PC-9 (cell line): ENCODE measurements around the gene SIX2. TPM values are rescaled to one million over a fixed set of nuclear protein-coding genes. Genes with fewer than 3 reads are reported as not detected.
A peak's percentile ranks its signal among the peaks of the same experiment; 100 is the strongest.

ENCODE experiments used
- BruUV-seq: library from RNA; stranded (reverse); fragments of 400-500 nt; replicated peaks from 2 replicates; lab custom pipeline; 2021; lab: Mats Ljungman, UMichigan
- CTCF ChIA-PET: fragments of 300-600 bp; sonication (Branson Sonifier 250); formaldehyde crosslinking; loops from one replicate; lab custom pipeline; 2022; ENCODE audit warnings: antibody characterized with exemption; lab: Charles Lee
- POLR2A ChIA-PET: fragments of 300-600 bp; sonication (Branson Sonifier 250); formaldehyde crosslinking; loops from one replicate; lab custom pipeline; 2022; ENCODE audit warnings: antibody characterized with exemption; ENCODE audit not compliant: unreplicated experiment; lab: Charles Lee
- DNase-seq, 2 experiments: peaks; one replicate each; pipeline versions ENCODE4 v3.0.0 to v3.0.0-alpha.2; 2015 to 2022; ENCODE audit warnings: mixed read lengths in 1 of 2
- H2AFZ ChIP-seq: fragments of 200-600 bp; sonication (generic); 2 replicates; pipeline ENCODE4 v1.8.1; 2017; ENCODE audit warnings: antibody characterized with exemption
- H3F3A ChIP-seq: fragments of 200-600 bp; sonication (generic); 2 replicates; pipeline ENCODE4 v1.8.1; 2017; ENCODE audit warnings: antibody characterized with exemption, mild to moderate bottlenecking, low read depth; ENCODE audit not compliant: insufficient read depth
- H3K27ac ChIP-seq: fragments of 200-600 bp; sonication (generic); 2 replicates; pipeline ENCODE4 v1.6.1; 2016; ENCODE audit warnings: mixed run types
- H3K27me3 ChIP-seq: fragments of 200-600 bp; sonication (generic); 2 replicates; pipeline ENCODE4 v1.6.1; 2016; ENCODE audit warnings: low read depth, mixed run types; ENCODE audit not compliant: insufficient read depth
- H3K36me3 ChIP-seq: fragments of 200-600 bp; sonication (generic); 2 replicates; pipeline ENCODE4 v1.6.1; 2016; ENCODE audit warnings: low read depth, mixed run types
- H3K4me1 ChIP-seq: fragments of 200-600 bp; sonication (generic); replicated peaks from 2 replicates; pipeline ENCODE4 v1.6.1; 2016; ENCODE audit warnings: mixed run types; ENCODE audit not compliant: insufficient read depth
- H3K4me2 ChIP-seq: fragments of 200-600 bp; sonication (generic); 2 replicates; pipeline ENCODE4 v1.6.1; 2017; ENCODE audit warnings: mixed run types
- H3K4me3 ChIP-seq: fragments of 200-600 bp; sonication (generic); 2 replicates; pipeline ENCODE4 v1.6.1; 2016; ENCODE audit warnings: mixed run types
- H3K79me2 ChIP-seq: fragments of 200-600 bp; sonication (generic); 2 replicates; pipeline ENCODE4 v1.6.1; 2017; ENCODE audit warnings: low read depth, mixed run types
- H3K9me2 ChIP-seq: fragments of 200-600 bp; sonication (generic); 2 replicates; pipeline ENCODE4 v1.8.1; 2017; ENCODE audit warnings: mild to moderate bottlenecking; ENCODE audit not compliant: insufficient read depth
- H3K9me3 ChIP-seq: fragments of 200-600 bp; sonication (generic); 2 replicates; pipeline ENCODE4 v1.8.1; 2016; ENCODE audit warnings: low read depth; ENCODE audit not compliant: insufficient read depth
- H4K20me1 ChIP-seq: fragments of 200-600 bp; sonication (generic); 2 replicates; pipeline ENCODE4 v1.8.1; 2017; ENCODE audit not compliant: insufficient read depth
- EZH2 ChIP-seq: fragments of 200-600 bp; sonication (generic); IDR thresholded peaks from 2 replicates; pipeline ENCODE4 v1.8.0; 2017; ENCODE audit warnings: antibody characterized with exemption, low read depth
- intact Hi-C: fragments of 100-400 bp; cut with micrococcal nuclease; formaldehyde crosslinking; loops from one replicate; pipeline ENCODE4 v1.10.0; 2022; ENCODE audit not compliant: unreplicated experiment
- total RNA-seq: library from RNA; stranded (reverse); gene quantifications from 2 replicates; pipeline ENCODE4 v1.2.3, GENCODE V29; 2021
- TF ChIP-seq, protein P1 (sequence below): fragments of 200-600 bp; sonication (generic); conservative IDR thresholded peaks from 2 replicates; pipeline ENCODE4 v1.6.1; 2017; ENCODE audit warnings: mixed run types, antibody characterized with exemption, mild to moderate bottlenecking, moderate library complexity

SIX2 gene
- total RNA-seq, 1 experiment from 2014 or later = 10.2 TPM

DNA sequence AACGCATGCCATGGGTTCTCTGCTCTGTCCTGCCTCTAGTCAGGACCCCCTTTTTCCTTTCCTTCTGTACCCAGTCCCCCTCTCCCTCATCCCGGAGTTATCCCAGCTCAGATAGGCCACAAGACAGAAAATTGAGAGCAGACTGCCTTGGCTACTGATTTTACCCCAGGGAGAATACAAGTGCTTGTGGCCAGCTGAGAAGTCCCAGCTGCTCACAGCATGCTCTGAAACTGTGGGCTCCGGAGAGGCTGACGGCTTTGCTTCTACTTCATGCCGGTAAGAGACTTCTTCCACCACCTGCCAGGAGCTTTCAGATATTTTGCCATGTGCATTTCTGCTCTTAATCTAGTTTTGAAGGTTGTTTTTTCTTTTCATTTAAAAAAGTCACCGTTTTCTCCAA lies 20.0 kb upstream of the SIX2 start:
- no peaks in the 10 kb centered on the region for H3K36me3 ChIP-seq
- no peaks in the 10 kb centered on the region for H3K9me3 ChIP-seq
- peaks cover 11% of the 10 kb centered on the region for H3K4me1 ChIP-seq
- H3F3A ChIP-seq = no peaks in the 10 kb centered on the region
- no peak overlapping the region for H3K4me2 ChIP-seq
- H3K9me2 ChIP-seq = no peaks in the 10 kb centered on the region
- no peak overlapping the region for H3K4me3 ChIP-seq
- no peaks in the 10 kb centered on the region for H4K20me1 ChIP-seq
- H3K27me3 ChIP-seq = no peaks in the 10 kb centered on the region
- no peak for DNase-seq
- no peak for TF ChIP-seq EZH2
- intact Hi-C loops = loop anchor here (5.0 kb wide), 1 partner anchor 47 kb away; no protein-coding TSS in a partner anchor
- POLR2A ChIA-PET = no interaction called here
- no peaks in the 10 kb centered on the region for H3K79me2 ChIP-seq
- BruUV-seq = no TSS peak
- CTCF ChIA-PET = no interaction called here
- H3K27ac ChIP-seq = no peak overlapping the region
- H2AFZ ChIP-seq = no peak overlapping the region

DNA sequence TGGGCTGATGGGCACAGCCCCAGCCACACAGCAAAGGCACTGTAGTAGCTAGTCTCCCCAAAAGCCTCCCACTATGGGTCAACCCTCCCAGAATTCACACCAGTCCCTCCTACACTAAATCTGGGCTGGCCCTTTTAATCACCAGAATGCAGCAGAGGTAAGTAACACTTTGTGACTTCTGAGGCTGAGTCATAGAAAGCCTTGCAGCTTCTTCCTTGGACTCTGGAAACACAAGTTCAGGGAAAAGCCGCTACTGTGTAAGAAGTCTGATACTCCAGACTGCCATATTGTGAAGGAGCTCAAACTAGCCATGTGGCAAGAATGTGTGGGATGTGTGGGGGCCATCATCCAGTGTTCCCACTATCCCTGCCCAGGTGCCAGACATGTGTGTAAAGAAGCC lies 19.0 kb upstream of the SIX2 start:
- H3K36me3 ChIP-seq = no peaks in the 10 kb centered on the region
- no peaks in the 10 kb centered on the region for H3K27me3 ChIP-seq
- ChIA-PET CTCF (interaction anchor here (0.5 kb wide), 1 partner anchor 18 kb away, joined by 11 read pairs; no protein-coding TSS in a partner anchor), POLR2A (interaction anchor here (0.7 kb wide), 1 partner anchor 16 kb away, joined by 4 read pairs; no protein-coding TSS in a partner anchor)
- no peak overlapping the region for H2AFZ ChIP-seq
- no peaks in the 10 kb centered on the region for H4K20me1 ChIP-seq
- no peaks in the 10 kb centered on the region for H3K9me3 ChIP-seq
- peaks cover 11% of the 10 kb centered on the region for H3K4me1 ChIP-seq
- no peak overlapping the region for H3K4me3 ChIP-seq
- no peak overlapping the region for H3K27ac ChIP-seq
- H3K79me2 ChIP-seq = no peaks in the 10 kb centered on the region
- H3F3A ChIP-seq = no peaks in the 10 kb centered on the region
- peak; percentile 24 to 74 for DNase-seq
- TF ChIP-seq, protein P1, sequence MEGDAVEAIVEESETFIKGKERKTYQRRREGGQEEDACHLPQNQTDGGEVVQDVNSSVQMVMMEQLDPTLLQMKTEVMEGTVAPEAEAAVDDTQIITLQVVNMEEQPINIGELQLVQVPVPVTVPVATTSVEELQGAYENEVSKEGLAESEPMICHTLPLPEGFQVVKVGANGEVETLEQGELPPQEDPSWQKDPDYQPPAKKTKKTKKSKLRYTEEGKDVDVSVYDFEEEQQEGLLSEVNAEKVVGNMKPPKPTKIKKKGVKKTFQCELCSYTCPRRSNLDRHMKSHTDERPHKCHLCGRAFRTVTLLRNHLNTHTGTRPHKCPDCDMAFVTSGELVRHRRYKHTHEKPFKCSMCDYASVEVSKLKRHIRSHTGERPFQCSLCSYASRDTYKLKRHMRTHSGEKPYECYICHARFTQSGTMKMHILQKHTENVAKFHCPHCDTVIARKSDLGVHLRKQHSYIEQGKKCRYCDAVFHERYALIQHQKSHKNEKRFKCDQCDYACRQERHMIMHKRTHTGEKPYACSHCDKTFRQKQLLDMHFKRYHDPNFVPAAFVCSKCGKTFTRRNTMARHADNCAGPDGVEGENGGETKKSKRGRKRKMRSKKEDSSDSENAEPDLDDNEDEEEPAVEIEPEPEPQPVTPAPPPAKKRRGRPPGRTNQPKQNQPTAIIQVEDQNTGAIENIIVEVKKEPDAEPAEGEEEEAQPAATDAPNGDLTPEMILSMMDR = no peak
- TF ChIP-seq EZH2 = no peak
- no peaks in the 10 kb centered on the region for H3K9me2 ChIP-seq
- H3K4me2 ChIP-seq = no peak overlapping the region
- no TSS peak for BruUV-seq
- intact Hi-C loops = loop anchor here (5.0 kb wide), 1 partner anchor 46 kb away; no protein-coding TSS in a partner anchor

DNA sequence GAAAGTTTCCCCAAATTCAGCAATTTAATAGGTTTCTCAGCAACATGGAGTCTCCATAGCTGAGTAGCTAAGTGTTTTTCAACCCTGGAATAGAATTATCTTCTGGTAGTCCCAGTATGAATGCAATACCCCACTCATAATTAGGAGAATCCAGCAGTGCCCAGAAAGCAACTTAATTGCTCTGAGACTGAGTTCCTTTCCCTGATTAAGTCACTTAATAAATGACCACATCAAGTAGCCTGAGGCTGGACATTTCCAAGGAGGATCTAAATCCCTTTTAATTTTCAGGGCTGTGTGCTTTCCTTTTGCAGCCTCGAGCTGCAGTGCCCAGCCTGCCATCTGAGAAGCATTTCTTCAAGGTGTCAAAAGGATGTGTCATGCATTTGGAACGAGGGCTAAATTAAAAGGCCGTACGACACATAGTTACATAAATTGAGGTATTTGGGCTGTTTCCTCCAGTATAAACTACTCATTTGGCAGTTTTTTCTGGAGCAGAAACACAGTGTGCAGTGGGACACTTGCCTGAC lies 17.7 kb upstream of the SIX2 start:
- intact Hi-C loops = loop anchor here (5.0 kb wide), 1 partner anchor 45 kb away; no protein-coding TSS in a partner anchor
- POLR2A ChIA-PET = no interaction called here
- no TSS peak for BruUV-seq

More for the DNA sequence above, 17.7 kb upstream of the SIX2 start:
- Histone ChIP-seq H3K27me3 (no peaks in the 10 kb centered on the region), H4K20me1 (no peaks in the 10 kb centered on the region), H3F3A (no peaks in the 10 kb centered on the region), H3K4me1 (peaks cover 11% of the 10 kb centered on the region), H3K4me3 (no peak overlapping the region), H3K9me3 (no peaks in the 10 kb centered on the region), H3K79me2 (no peaks in the 10 kb centered on the region), H3K27ac (no peak overlapping the region), H2AFZ (no peak overlapping the region), H3K9me2 (no peaks in the 10 kb centered on the region), H3K4me2 (no peak overlapping the region), H3K36me3 (no peaks in the 10 kb centered on the region)
- no peak for TF ChIP-seq EZH2
- TF ChIP-seq, protein P1 = no peak
- DNase-seq = peak; percentile 18 to 45
- CTCF ChIA-PET = no interaction called here
